HG03066 (cell line): ENCODE data around the gene MUL1.

ENCODE experiments used
- ATAC-seq: cut with Tn5 transposase; IDR thresholded peaks from one replicate; pipeline ENCODE4 v1.9.1; 2021; ENCODE audit warnings: low read depth; ENCODE audit not compliant: unreplicated experiment

MUL1 gene

GRCh38 chr1:20486457-20487235 lies 21.3 kb downstream of the MUL1 start:
- ATAC-seq = no peak

GRCh38 chr1:20485527-20486456 lies 22.2 kb downstream of the MUL1 start, which contains the start of gene CAMK2N1:
CAMK2N1 (minus strand) TSS chr1:20486210; CDS start chr1:20485379, 831 bp downstream.
- ATAC-seq = no peak

GRCh38 chr1:20484519-20485462 lies 23.2 kb downstream of the MUL1 start:
- no peak for ATAC-seq

- no peak for ATAC-seq
Measured at GRCh38 chr1:20483833-20484518, 24.0 kb downstream of the MUL1 start.

GRCh38 chr1:20483098-20483832 lies 24.7 kb downstream of the MUL1 start:
- no peak for ATAC-seq

GRCh38 chr1:20481643-20482498 lies 26.1 kb downstream of the MUL1 start:
- ATAC-seq = no peak

GRCh38 chr1:20480951-20481617 lies 26.9 kb downstream of the MUL1 start:
- no peak for ATAC-seq

GRCh38 chr1:20480243-20480944 lies 27.6 kb downstream of the MUL1 start:
- ATAC-seq = no peak

- ATAC-seq = no peak
Measured at GRCh38 chr1:20479840-20480239, 28.1 kb downstream of the MUL1 start.

GRCh38 chr1:20478057-20478635 lies 29.8 kb downstream of the MUL1 start:
- no peak for ATAC-seq

GRCh38 chr1:20477348-20478056 lies 30.4 kb downstream of the MUL1 start:
- ATAC-seq = no peak

- no peak for ATAC-seq
Measured at GRCh38 chr1:20476265-20477038, 31.5 kb downstream of the MUL1 start.

GRCh38 chr1:20474996-20475395 lies 33.0 kb downstream of the MUL1 start:
- no peak for ATAC-seq

- ATAC-seq = no peak
Measured at GRCh38 chr1:20474333-20474975, 33.5 kb downstream of the MUL1 start.

- ATAC-seq = no peak
Measured at GRCh38 chr1:20473894-20474293, 34.1 kb downstream of the MUL1 start.
